Adrenal gland (tissue), 12 donors: ENCODE data around the gene RINT1. TPM values are rescaled to one million over a fixed set of nuclear protein-coding genes. Genes with fewer than 3 reads are reported as not detected.
"Not testable (repeated sequence)": the region's sequence is repeated elsewhere in the genome, so short reads cannot be mapped to it uniquely, and the experiment has no call there.

Source experiments
- DNase-seq, 7 donors: peaks; one replicate each; pipeline ENCODE4 v3.0.0-alpha.2; 2019 to 2020
- H3K27ac ChIP-seq, 5 donors: fragments of 200-600 bp; sonication (generic) in 4 of 5; 1 replicate in 3 of 5; 2 replicates in 2 of 5; pipeline versions ENCODE4 v1.5.1 to v1.8.0; 2016 to 2020; ENCODE audit warnings: mild to moderate bottlenecking in 1 of 5
- H3K27me3 ChIP-seq: fragments of 200-600 bp; 2 replicates; pipeline ENCODE4 v1.8.0; 2021
- H3K36me3 ChIP-seq, 2 donors: fragments of 200-600 bp; replicated peaks in 1 of 2; 1 replicate in 1 of 2; 2 replicates in 1 of 2; pipeline versions ENCODE4 v1.5.1 to v1.8.0; 2018 to 2022
- H3K4me1 ChIP-seq, 2 donors: fragments of 200-600 bp; replicated peaks in 1 of 2; 1 replicate in 1 of 2; 2 replicates in 1 of 2; pipeline versions ENCODE4 v1.5.1 to v1.8.0; 2018 to 2021
- H3K4me3 ChIP-seq, 4 donors: fragments of 200-600 bp; sonication (generic) in 3 of 4; one replicate each; pipeline ENCODE4 v1.5.1; 2016 to 2018
- H3K9me3 ChIP-seq, 3 donors: fragments of 200-600 bp; sonication (generic) in 1 of 3; replicated peaks in 1 of 3; 1 replicate in 2 of 3; 2 replicates in 1 of 3; pipeline versions ENCODE4 v1.5.1 to v1.8.0; 2016 to 2021
- POLR2A ChIP-seq, 2 donors: fragments of 450-650 bp; IDR thresholded peaks; one replicate each; pipeline ENCODE4 v1.6.1; 2017; ENCODE audit warnings: antibody characterized with exemption in 2 of 2, mild to moderate bottlenecking in 2 of 2, moderate library complexity in 1 of 2
- WGBS, 4 donors: extraction: QIAGEN DNeasy Blood & Tissue Kit in 2 of 4; methylation state at CpG; one replicate each; pipeline versions ENCODE4 v1.1.5 to v1.1.7; 2013 to 2017; 5-methylcytosine and 5-hydroxymethylcytosine counted together
- intact Hi-C, 2 donors: fragments of 100-400 bp; cut with DNase I; formaldehyde crosslinking; loops; one replicate each; pipeline versions ENCODE4 v1.14.1 to v1.15.0; 2022 to 2023
- polyA plus RNA-seq, 3 donors: library from polyadenylated mRNA; stranded (reverse); fragments of 200-250 nt in 2 of 3; fragments of 350-450 nt in 1 of 3; fragmentation: Illumina TruSeq in 1 of 3; extraction: RNeasy Lipid Tissue Mini Kit (QIAGEN cat#74804) in 1 of 3; gene quantifications; one replicate each; pipeline ENCODE4 v1.2.3, GENCODE V29; 2013 to 2014
- total RNA-seq, 9 donors: library from RNA; depleted of rRNA in 4 of 9; stranded (reverse); fragments of >200 nt in 4 of 9; fragments of 120-200 nt in 1 of 9; fragmentation: NEBNext Ultra II Directional in 1 of 9; extraction: Animal tissue kit (Norgen Biotek cat#: 25700) in 1 of 9; gene quantifications; one replicate each; pipeline versions ENCODE4 v1.1.0 to v1.2.4, GENCODE V29; 2013 to 2023
- TF ChIP-seq, protein P1 (sequence below), 6 experiments: fragments of 450-650 bp in 4 of 6; fragments of 200-600 bp in 2 of 6; sonication (generic) in 1 of 6; IDR thresholded peaks; 1 replicate in 5 of 6; 2 replicates in 1 of 6; pipeline versions ENCODE4 v1.5.1 to v1.8.0; 2016 to 2021; ENCODE audit warnings: antibody characterized with exemption in 6 of 6, mild to moderate bottlenecking in 2 of 6, moderate library complexity in 1 of 6
- donor health status: healthy with polysubstance abuse.
- donor health status: Bipolar disorder and iron deficiency.
- donor health status: DM: yes; HTN: yes; CAD: no.
- donor health status: DM: no; HTN: no; CAD: no.
- donor health status: DM: no; HTN: no; CAD: no.
- donor health status: DM: yes; HTN: yes; CAD: no.

RINT1 gene
- total and polyA plus RNA-seq, 12 donors = 9.8 to 25.8 (median 15.7) TPM

DNA sequence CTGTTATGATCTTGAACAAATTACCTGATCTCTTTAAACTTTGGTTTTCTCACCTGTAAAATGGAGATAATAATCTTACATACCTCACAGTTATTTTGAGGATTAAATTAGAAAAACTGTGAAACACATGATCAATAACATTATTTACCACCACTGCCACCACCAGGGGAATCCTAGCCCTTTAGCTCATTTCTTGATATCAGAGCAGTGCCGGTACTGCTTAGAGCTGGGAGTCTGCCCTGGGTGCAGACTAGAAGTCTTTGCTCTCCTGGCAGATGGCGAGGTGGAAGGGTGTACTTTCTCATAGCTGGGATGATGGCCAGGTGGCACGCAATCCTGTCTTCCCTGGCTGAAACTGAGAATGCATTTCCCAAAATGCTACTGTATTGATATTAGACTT is 62.0 kb downstream of the RINT1 start:
- intact Hi-C loops = no loop called here
- no peaks in the 10 kb centered on the region for H3K36me3 ChIP-seq
- WGBS, 4 donors = 63 to 73% (median 68%) methylated on average over 3 of the region's 3 CpGs
- DNase-seq = no peak
- H3K27me3 ChIP-seq = no peaks in the 10 kb centered on the region
- H3K27ac ChIP-seq = no peak overlapping the region
- TF ChIP-seq, protein P1, sequence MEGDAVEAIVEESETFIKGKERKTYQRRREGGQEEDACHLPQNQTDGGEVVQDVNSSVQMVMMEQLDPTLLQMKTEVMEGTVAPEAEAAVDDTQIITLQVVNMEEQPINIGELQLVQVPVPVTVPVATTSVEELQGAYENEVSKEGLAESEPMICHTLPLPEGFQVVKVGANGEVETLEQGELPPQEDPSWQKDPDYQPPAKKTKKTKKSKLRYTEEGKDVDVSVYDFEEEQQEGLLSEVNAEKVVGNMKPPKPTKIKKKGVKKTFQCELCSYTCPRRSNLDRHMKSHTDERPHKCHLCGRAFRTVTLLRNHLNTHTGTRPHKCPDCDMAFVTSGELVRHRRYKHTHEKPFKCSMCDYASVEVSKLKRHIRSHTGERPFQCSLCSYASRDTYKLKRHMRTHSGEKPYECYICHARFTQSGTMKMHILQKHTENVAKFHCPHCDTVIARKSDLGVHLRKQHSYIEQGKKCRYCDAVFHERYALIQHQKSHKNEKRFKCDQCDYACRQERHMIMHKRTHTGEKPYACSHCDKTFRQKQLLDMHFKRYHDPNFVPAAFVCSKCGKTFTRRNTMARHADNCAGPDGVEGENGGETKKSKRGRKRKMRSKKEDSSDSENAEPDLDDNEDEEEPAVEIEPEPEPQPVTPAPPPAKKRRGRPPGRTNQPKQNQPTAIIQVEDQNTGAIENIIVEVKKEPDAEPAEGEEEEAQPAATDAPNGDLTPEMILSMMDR (IDR thresholded peaks at IDR 0.05) = no peak
- TF ChIP-seq POLR2A (IDR thresholded peaks at IDR 0.05) = no peak
- H3K9me3 ChIP-seq = no peaks in the 10 kb centered on the region
- no peaks in the 10 kb centered on the region for H3K4me1 ChIP-seq
- no peak overlapping the region for H3K4me3 ChIP-seq

- TF ChIP-seq, protein P1 (IDR thresholded peaks at IDR 0.05) = no peak
- TF ChIP-seq POLR2A (IDR thresholded peaks at IDR 0.05) = no peak
- Histone ChIP-seq H3K36me3 (no peaks in the 10 kb centered on the region), H3K4me1 (no peaks in the 10 kb centered on the region), H3K27ac (no peak overlapping the region), H3K9me3 (no peaks in the 10 kb centered on the region), H3K27me3 (no peaks in the 10 kb centered on the region), H3K4me3 (no peak overlapping the region)
- 52 to 77% (median 71%) methylated on average over 4 of the region's 4 CpGs for WGBS, 4 donors
- intact Hi-C loops = no loop called here
- no peak for DNase-seq
Measured at GRCh38 chr7:105596866-105597265, 64.9 kb downstream of the RINT1 start.

GRCh38 chr7:105599080-105599479 is 67.1 kb downstream of the RINT1 start:
- DNase-seq, H3K9me3 ChIP-seq, H3K4me1 ChIP-seq: not testable (repeated sequence)

DNA sequence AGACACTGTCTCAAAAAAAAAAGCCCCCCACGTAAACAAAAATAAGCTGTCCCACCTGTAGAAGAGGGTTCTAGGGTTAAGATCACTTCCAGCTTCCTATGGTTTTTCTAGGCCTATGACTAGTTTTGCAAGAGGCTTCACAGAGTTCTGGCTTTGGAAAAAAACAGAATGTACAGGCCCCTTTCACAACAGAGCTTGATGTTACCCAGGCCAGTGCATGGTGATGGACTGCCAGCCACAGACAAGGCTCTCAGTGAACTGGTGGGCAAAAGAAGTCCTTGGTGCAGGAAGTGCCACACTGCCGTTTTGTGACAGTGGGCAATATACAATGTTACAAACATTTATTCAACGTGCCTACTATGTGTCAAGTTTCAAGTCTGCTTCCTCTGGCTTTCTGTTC is 67.5 kb downstream of the RINT1 start:
- H3K4me3 ChIP-seq = no peak overlapping the region
- 59 to 78% (median 69%) methylated on average over 3 of the region's 3 CpGs for WGBS, 4 donors
- no peaks in the 10 kb centered on the region for H3K36me3 ChIP-seq
- no peaks in the 10 kb centered on the region for H3K9me3 ChIP-seq
- DNase-seq = no peak
- no peak for TF ChIP-seq POLR2A (IDR thresholded peaks at IDR 0.05)
- TF ChIP-seq, protein P1 (IDR thresholded peaks at IDR 0.05) = no peak
- no peaks in the 10 kb centered on the region for H3K4me1 ChIP-seq
- no peaks in the 10 kb centered on the region for H3K27me3 ChIP-seq
- H3K27ac ChIP-seq = no peak overlapping the region
- intact Hi-C loops = no loop called here

More at GRCh38 chr7:105599080-105599479, 67.1 kb downstream of the RINT1 start:
- intact Hi-C loops, H3K27me3 ChIP-seq, H3K4me3 ChIP-seq, H3K27ac ChIP-seq, H3K36me3 ChIP-seq: not testable (repeated sequence)
- 83 to 88% (median 86%) methylated on average over 8 of the region's 8 CpGs for WGBS, 4 donors

DNA sequence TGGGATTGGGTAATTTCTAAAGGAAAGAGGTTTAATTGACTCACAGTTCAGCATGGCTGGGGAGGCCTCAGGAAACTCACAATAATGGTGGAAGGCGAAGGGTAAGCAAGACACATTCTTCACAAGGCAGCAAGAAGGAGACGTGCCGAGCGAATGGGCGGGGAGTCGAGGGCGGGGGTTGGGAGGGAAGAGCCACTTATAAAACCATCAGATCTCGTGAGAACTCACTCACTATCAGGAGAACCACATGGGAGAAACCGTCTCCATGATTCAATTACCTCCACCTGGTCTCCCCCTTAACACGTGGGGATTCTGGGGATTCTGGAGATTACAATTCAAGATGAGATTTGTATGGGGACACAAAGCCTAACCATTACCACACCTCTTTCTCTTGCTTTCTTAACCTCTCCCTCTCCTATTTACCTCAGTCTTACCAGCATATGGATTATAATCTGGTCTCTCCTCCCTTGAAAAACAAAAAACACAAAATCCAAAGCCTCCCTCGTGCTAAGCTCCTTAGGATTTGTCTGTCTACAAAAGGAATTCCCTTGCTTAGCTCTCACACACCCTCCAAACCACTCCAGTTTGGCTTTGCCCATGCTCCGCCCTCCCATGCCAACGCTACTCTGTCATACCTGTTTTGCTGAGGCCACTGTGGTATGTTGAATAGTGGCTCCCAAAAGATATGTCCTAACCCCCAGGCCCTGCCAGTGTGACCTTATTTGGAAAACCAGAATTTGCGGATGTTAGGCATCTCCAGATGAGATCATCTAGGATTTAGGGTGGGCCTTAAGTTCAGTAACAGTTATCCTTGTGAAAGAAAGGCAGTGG is 68.9 kb downstream of the RINT1 start:
- Histone ChIP-seq H3K4me3 (no peak overlapping the region), H3K27ac (no peak overlapping the region), H3K4me1 (no peaks in the 10 kb centered on the region), H3K36me3 (no peaks in the 10 kb centered on the region), H3K9me3 (no peaks in the 10 kb centered on the region), H3K27me3 (no peaks in the 10 kb centered on the region)
- TF ChIP-seq POLR2A (IDR thresholded peaks at IDR 0.05) = no peak
- TF ChIP-seq, protein P1 (IDR thresholded peaks at IDR 0.05) = no peak
- intact Hi-C loops = no loop called here
- DNase-seq = no peak
- 77 to 84% (median 80%) methylated on average over 14 of the region's 14 CpGs for WGBS, 4 donors
